Trophoblast cell (in vitro differentiated cells and primary cell): ENCODE measurements around the gene DLX1.
"Not testable (repeated sequence)": the region's sequence is repeated elsewhere in the genome, so short reads cannot be mapped to it uniquely, and the experiment has no call there.

ENCODE experiments used
- DNase-seq, 2 donors: peaks; one replicate each; pipeline ENCODE4 v3.0.0-alpha.2; 2016
- H2AFZ ChIP-seq: 2 replicates; pipeline ENCODE4 v1.6.1; 2013; ENCODE audit warnings: low read length, moderate library complexity, mild to moderate bottlenecking; ENCODE audit not compliant: insufficient read depth, poor library complexity
- H2AK5ac ChIP-seq: 2 replicates; pipeline ENCODE4 v1.6.1; 2013; ENCODE audit warnings: mild to moderate bottlenecking, low read length
- H2BK120ac ChIP-seq: 2 replicates; pipeline ENCODE4 v1.6.1; 2013; ENCODE audit warnings: low read length, mild to moderate bottlenecking, moderate library complexity; ENCODE audit not compliant: insufficient read depth, poor library complexity
- H2BK12ac ChIP-seq: 2 replicates; pipeline ENCODE4 v1.6.1; 2013; ENCODE audit warnings: mild to moderate bottlenecking, low read length, moderate library complexity
- H2BK5ac ChIP-seq: 2 replicates; pipeline ENCODE4 v1.6.1; 2013; ENCODE audit warnings: low read length, low read depth, moderate library complexity, mild to moderate bottlenecking; ENCODE audit not compliant: poor library complexity
- H3K14ac ChIP-seq: 2 replicates; pipeline ENCODE4 v1.6.1; 2013; ENCODE audit warnings: mild to moderate bottlenecking, low read length
- H3K18ac ChIP-seq: 2 replicates; pipeline ENCODE4 v1.6.1; 2013; ENCODE audit warnings: mild to moderate bottlenecking, low read length
- H3K23ac ChIP-seq: 2 replicates; pipeline ENCODE4 v1.6.1; 2013; ENCODE audit warnings: low read length
- H3K27ac ChIP-seq: 2 replicates; pipeline ENCODE4 v1.5.1; 2013; ENCODE audit warnings: low read depth, mild to moderate bottlenecking, inconsistent platforms, low read length, moderate library complexity
- H3K27me3 ChIP-seq: 2 replicates; pipeline ENCODE4 v1.6.1; 2013; ENCODE audit warnings: inconsistent platforms, mild to moderate bottlenecking, low read length, moderate library complexity; ENCODE audit not compliant: insufficient read depth
- H3K36me3 ChIP-seq, 2 experiments: 1 replicate in 1 of 2; 2 replicates in 1 of 2; pipeline ENCODE4 v1.6.1; 2013; ENCODE audit warnings: low read length in 2 of 2, mild to moderate bottlenecking in 2 of 2, moderate library complexity in 1 of 2; ENCODE audit not compliant: insufficient read depth in 2 of 2, control insufficient read depth in 1 of 2
- H3K4ac ChIP-seq: 2 replicates; pipeline ENCODE4 v1.6.1; 2013; ENCODE audit warnings: low read depth, mild to moderate bottlenecking, low read length, moderate library complexity
- H3K4me1 ChIP-seq, 2 experiments: 1 replicate in 1 of 2; 2 replicates in 1 of 2; pipeline ENCODE4 v1.6.1; 2013; ENCODE audit warnings: low read length in 2 of 2, mild to moderate bottlenecking in 2 of 2, moderate library complexity in 1 of 2; ENCODE audit not compliant: insufficient read depth in 2 of 2, control insufficient read depth in 1 of 2
- H3K4me2 ChIP-seq: 2 replicates; pipeline ENCODE4 v1.6.1; 2013; ENCODE audit warnings: inconsistent platforms, mild to moderate bottlenecking, low read length, moderate library complexity
- H3K4me3 ChIP-seq: 2 replicates; pipeline ENCODE4 v1.5.1; 2013; ENCODE audit warnings: mild to moderate bottlenecking, low read depth, low read length, inconsistent platforms
- H3K79me1 ChIP-seq: one replicate; pipeline ENCODE4 v1.6.1; 2013; ENCODE audit warnings: low read length
- H3K79me2 ChIP-seq: 2 replicates; pipeline ENCODE4 v1.6.1; 2013; ENCODE audit warnings: low read length, mild to moderate bottlenecking; ENCODE audit not compliant: control insufficient read depth, insufficient read depth, poor library complexity
- H3K9ac ChIP-seq: 2 replicates; pipeline ENCODE4 v1.6.1; 2013; ENCODE audit warnings: mild to moderate bottlenecking, low read length
- H3K9me3 ChIP-seq: 2 replicates; pipeline ENCODE4 v1.6.1; 2013; ENCODE audit warnings: low read depth, mild to moderate bottlenecking, control low read depth, inconsistent platforms, low read length; ENCODE audit not compliant: insufficient read depth
- H4K12ac ChIP-seq: 2 replicates; pipeline ENCODE4 v1.6.1; 2013; ENCODE audit warnings: low read depth, mild to moderate bottlenecking, low read length, moderate library complexity
- H4K8ac ChIP-seq: 2 replicates; pipeline ENCODE4 v1.6.1; 2013; ENCODE audit warnings: low read depth, mild to moderate bottlenecking, low read length, moderate library complexity
- H4K91ac ChIP-seq: one replicate; pipeline ENCODE4 v1.6.1; 2013; ENCODE audit warnings: low read depth, mild to moderate bottlenecking, low read length, moderate library complexity
- WGBS: extraction: QIAGEN DNeasy Blood & Tissue Kit; methylation state at CpG from one replicate; pipeline ENCODE4 v1.1.7; 2013; ENCODE audit warnings: missing lambda C conversion rate; ENCODE audit not compliant: insufficient read length, insufficient coverage; ENCODE audit errors: extremely low coverage; 5-methylcytosine and 5-hydroxymethylcytosine counted together

Gene DLX1

GRCh38 chr2:172067905-172068304, 17.4 kb upstream of the DLX1 start:
- not testable (repeated sequence) for H4K91ac ChIP-seq, H3K36me3 ChIP-seq, H3K23ac ChIP-seq, DNase-seq, H3K18ac ChIP-seq, H3K4me2 ChIP-seq, H3K14ac ChIP-seq, H2BK12ac ChIP-seq, H4K8ac ChIP-seq, H4K12ac ChIP-seq, H3K4me3 ChIP-seq, H2BK120ac ChIP-seq, H3K79me2 ChIP-seq, H3K9me3 ChIP-seq, H3K79me1 ChIP-seq, H3K27me3 ChIP-seq, H3K4me1 ChIP-seq, H2BK5ac ChIP-seq, H3K9ac ChIP-seq, H3K27ac ChIP-seq, H3K4ac ChIP-seq, H2AK5ac ChIP-seq, H2AFZ ChIP-seq
- no CpG with 5 or more reads among the region's 4 CpGs for WGBS

GRCh38 chr2:172070936-172071335, 14.4 kb upstream of the DLX1 start:
- Histone ChIP-seq H2BK120ac (no peak overlapping the region), H2BK5ac (no peak overlapping the region), H3K27ac (no peak overlapping the region), H2AFZ (no peak overlapping the region), H3K9me3 (no peaks in the 10 kb centered on the region), H3K4me3 (no peak overlapping the region), H3K9ac (no peak overlapping the region), H4K8ac (no peak overlapping the region), H3K14ac (no peak overlapping the region), H3K79me1 (no peaks in the 10 kb centered on the region), H4K12ac (no peak overlapping the region), H3K4me1 (no peaks in the 10 kb centered on the region), H3K23ac (no peak overlapping the region), H4K91ac (no peak overlapping the region), H2BK12ac (no peak overlapping the region), H3K18ac (no peak overlapping the region), H3K4me2 (no peak overlapping the region), H3K36me3 (no peaks in the 10 kb centered on the region), H3K79me2 (no peaks in the 10 kb centered on the region), H3K4ac (no peak overlapping the region), H2AK5ac (no peak overlapping the region), H3K27me3 (no peaks in the 10 kb centered on the region)
- DNase-seq: no peak
- WGBS: no CpG with 5 or more reads among the region's 1 CpG

GRCh38 chr2:172072303-172072702, 13.0 kb upstream of the DLX1 start:
- no peak overlapping the region for H3K9ac ChIP-seq
- H4K8ac ChIP-seq: no peak overlapping the region
- H3K27ac ChIP-seq: no peak overlapping the region
- H3K36me3 ChIP-seq: no peaks in the 10 kb centered on the region
- no peak overlapping the region for H2BK120ac ChIP-seq
- no peak overlapping the region for H3K4me3 ChIP-seq
- H3K4me2 ChIP-seq: no peak overlapping the region
- H3K9me3 ChIP-seq: no peaks in the 10 kb centered on the region
- no peak overlapping the region for H3K23ac ChIP-seq
- no peak overlapping the region for H2BK12ac ChIP-seq
- no peak overlapping the region for H2AFZ ChIP-seq
- no peaks in the 10 kb centered on the region for H3K79me2 ChIP-seq
- H3K14ac ChIP-seq: no peak overlapping the region
- H3K4ac ChIP-seq: no peak overlapping the region
- no peak overlapping the region for H3K18ac ChIP-seq
- WGBS: no CpG with 5 or more reads among the region's 3 CpGs
- H2BK5ac ChIP-seq: no peak overlapping the region
- H4K91ac ChIP-seq: no peak overlapping the region
- no peak overlapping the region for H4K12ac ChIP-seq
- H3K4me1 ChIP-seq: no peaks in the 10 kb centered on the region
- no peak for DNase-seq
- no peak overlapping the region for H2AK5ac ChIP-seq
- H3K79me1 ChIP-seq: no peaks in the 10 kb centered on the region
- no peaks in the 10 kb centered on the region for H3K27me3 ChIP-seq

- Histone ChIP-seq H3K4ac (no peak overlapping the region), H3K79me2 (no peaks in the 10 kb centered on the region), H2BK5ac (no peak overlapping the region), H4K12ac (no peak overlapping the region), H2AFZ (no peak overlapping the region), H4K8ac (no peak overlapping the region), H3K4me1 (no peaks in the 10 kb centered on the region), H3K4me3 (no peak overlapping the region), H3K36me3 (no peaks in the 10 kb centered on the region), H3K9ac (no peak overlapping the region), H3K4me2 (no peak overlapping the region), H3K27me3 (no peaks in the 10 kb centered on the region), H3K18ac (no peak overlapping the region), H3K14ac (no peak overlapping the region), H2BK120ac (no peak overlapping the region), H3K23ac (no peak overlapping the region), H3K9me3 (no peaks in the 10 kb centered on the region), H4K91ac (no peak overlapping the region), H2AK5ac (no peak overlapping the region), H2BK12ac (no peak overlapping the region), H3K79me1 (no peaks in the 10 kb centered on the region), H3K27ac (no peak overlapping the region)
- no peak for DNase-seq
- no CpG with 5 or more reads among the region's 2 CpGs for WGBS
Observed at GRCh38 chr2:172072706-172073105, 12.6 kb upstream of the DLX1 start.
